Chondrocyte (in vitro differentiated cells): ENCODE data around the gene OR5A1. TPM values are rescaled to one million over a fixed set of nuclear protein-coding genes. Genes with fewer than 3 reads are reported as not detected.

Source experiments
- DNase-seq: peaks from one replicate; pipeline ENCODE4 v3.0.0; 2021; ENCODE audit warnings: mixed read lengths, low spot score
- H3K27ac Mint-ChIP-seq: one replicate; pipeline ENCODE4 v1.8.0; 2021; ENCODE audit warnings: mild to moderate bottlenecking, moderate library complexity, mixed read lengths; ENCODE audit not compliant: unreplicated experiment
- H3K27me3 Mint-ChIP-seq: 2 replicates; pipeline ENCODE4 v1.8.0; 2021; ENCODE audit warnings: low read depth, mixed read lengths
- H3K36me3 Mint-ChIP-seq: 2 replicates; pipeline ENCODE4 v1.8.0; 2021; ENCODE audit warnings: low read depth, mixed read lengths
- H3K4me1 Mint-ChIP-seq: 2 replicates; pipeline ENCODE4 v1.8.0; 2021; ENCODE audit warnings: low read depth, mild to moderate bottlenecking, mixed read lengths
- H3K4me3 Mint-ChIP-seq: one replicate; pipeline ENCODE4 v1.8.0; 2021; ENCODE audit warnings: mild to moderate bottlenecking, moderate library complexity, mixed read lengths; ENCODE audit not compliant: unreplicated experiment
- H3K9me3 Mint-ChIP-seq: 2 replicates; pipeline ENCODE4 v1.8.0; 2021; ENCODE audit warnings: low read depth, mixed read lengths
- total RNA-seq: library from RNA; stranded (reverse); gene quantifications from 3 replicates; pipeline ENCODE4 v1.2.1, GENCODE V29; 2021
- TF ChIP-seq, protein P1 (sequence below): fragments of 200-600 bp; sonication (generic); IDR thresholded peaks from 2 replicates; pipeline ENCODE4 v1.5.0; 2021; ENCODE audit warnings: antibody characterized with exemption, mild to moderate bottlenecking, moderate library complexity

The OR5A1 gene
- total RNA-seq, 1 donor from 2014 or later = not detected

DNA sequence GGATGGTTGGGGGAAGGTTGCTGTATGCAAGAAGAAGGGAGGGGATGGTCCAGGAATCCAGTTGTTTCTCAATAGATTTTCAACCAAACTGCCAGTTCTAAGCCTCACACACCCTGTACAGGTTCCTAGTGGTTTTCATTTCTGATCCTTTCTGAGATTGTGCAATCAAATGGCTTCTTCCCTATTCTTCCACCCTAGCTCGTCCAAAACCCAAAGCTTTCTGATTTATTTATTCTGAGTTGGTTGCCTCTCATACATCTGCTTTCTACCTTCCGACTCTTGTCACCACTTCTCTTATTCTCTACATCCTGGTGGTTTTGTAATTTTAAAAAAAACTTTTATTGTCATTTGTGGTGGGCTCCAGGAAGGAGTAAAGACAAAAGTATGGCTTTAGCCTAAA lies 22.6 kb upstream of the OR5A1 start:
- Mint-ChIP-seq H3K4me3 (no peak overlapping the region), H3K36me3 (no peaks in the 10 kb centered on the region), H3K9me3 (peaks cover 21% of the 10 kb centered on the region), H3K27me3 (peaks cover 10% of the 10 kb centered on the region), H3K27ac (no peak overlapping the region), H3K4me1 (no peaks in the 10 kb centered on the region)
- TF ChIP-seq, protein P1, sequence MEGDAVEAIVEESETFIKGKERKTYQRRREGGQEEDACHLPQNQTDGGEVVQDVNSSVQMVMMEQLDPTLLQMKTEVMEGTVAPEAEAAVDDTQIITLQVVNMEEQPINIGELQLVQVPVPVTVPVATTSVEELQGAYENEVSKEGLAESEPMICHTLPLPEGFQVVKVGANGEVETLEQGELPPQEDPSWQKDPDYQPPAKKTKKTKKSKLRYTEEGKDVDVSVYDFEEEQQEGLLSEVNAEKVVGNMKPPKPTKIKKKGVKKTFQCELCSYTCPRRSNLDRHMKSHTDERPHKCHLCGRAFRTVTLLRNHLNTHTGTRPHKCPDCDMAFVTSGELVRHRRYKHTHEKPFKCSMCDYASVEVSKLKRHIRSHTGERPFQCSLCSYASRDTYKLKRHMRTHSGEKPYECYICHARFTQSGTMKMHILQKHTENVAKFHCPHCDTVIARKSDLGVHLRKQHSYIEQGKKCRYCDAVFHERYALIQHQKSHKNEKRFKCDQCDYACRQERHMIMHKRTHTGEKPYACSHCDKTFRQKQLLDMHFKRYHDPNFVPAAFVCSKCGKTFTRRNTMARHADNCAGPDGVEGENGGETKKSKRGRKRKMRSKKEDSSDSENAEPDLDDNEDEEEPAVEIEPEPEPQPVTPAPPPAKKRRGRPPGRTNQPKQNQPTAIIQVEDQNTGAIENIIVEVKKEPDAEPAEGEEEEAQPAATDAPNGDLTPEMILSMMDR = no peak
- no peak for DNase-seq

DNA sequence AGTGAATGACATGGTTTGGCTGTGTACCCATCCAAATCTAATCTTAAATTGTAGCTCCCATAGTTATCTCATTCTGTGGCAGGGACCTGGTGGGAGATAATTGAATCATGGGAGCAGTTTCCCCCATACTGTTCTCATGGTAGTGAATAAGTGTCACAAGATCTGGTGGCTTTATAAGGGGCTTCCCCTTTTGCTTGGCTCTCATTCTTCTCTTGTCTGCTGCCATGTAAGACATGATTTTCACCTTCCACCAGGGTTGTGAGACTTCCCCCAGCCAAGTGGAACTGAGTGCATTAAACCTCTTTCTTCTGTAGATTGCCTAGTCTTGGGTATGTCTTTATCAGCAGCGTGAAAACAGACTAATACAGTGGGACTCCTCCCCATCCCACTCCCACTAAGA lies 21.2 kb upstream of the OR5A1 start:
- H3K4me3 Mint-ChIP-seq = no peak overlapping the region
- no peak overlapping the region for H3K27ac Mint-ChIP-seq
- TF ChIP-seq, protein P1 = no peak
- H3K27me3 Mint-ChIP-seq = peaks cover 12% of the 10 kb centered on the region
- H3K36me3 Mint-ChIP-seq = no peaks in the 10 kb centered on the region
- no peak for DNase-seq
- peaks cover 10% of the 10 kb centered on the region for H3K9me3 Mint-ChIP-seq
- H3K4me1 Mint-ChIP-seq = no peaks in the 10 kb centered on the region

DNA sequence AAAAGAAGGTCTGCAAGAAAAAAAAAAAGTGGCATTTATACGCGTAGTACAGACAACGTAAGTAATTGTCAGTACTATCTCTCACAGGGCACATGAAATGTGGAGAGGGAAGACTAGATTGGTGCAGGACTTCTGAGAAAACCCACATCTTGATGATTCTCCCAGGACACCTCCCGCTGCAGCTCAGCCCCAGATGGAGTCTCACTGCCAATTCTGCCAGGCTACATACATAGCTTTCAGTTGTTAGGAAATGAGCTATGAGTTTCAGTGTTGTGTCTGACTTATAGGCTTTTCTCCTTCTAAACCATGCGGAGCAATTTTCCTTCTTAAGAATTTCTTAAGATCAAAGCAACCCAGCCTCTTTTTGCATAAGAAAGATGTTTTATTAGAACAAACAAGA lies 19.7 kb upstream of the OR5A1 start:
- H3K36me3 Mint-ChIP-seq = no peaks in the 10 kb centered on the region
- no peaks in the 10 kb centered on the region for H3K9me3 Mint-ChIP-seq
- TF ChIP-seq, protein P1 = no peak
- no peaks in the 10 kb centered on the region for H3K4me1 Mint-ChIP-seq
- peaks cover 12% of the 10 kb centered on the region for H3K27me3 Mint-ChIP-seq
- no peak overlapping the region for H3K27ac Mint-ChIP-seq
- no peak overlapping the region for H3K4me3 Mint-ChIP-seq
- no peak for DNase-seq

DNA sequence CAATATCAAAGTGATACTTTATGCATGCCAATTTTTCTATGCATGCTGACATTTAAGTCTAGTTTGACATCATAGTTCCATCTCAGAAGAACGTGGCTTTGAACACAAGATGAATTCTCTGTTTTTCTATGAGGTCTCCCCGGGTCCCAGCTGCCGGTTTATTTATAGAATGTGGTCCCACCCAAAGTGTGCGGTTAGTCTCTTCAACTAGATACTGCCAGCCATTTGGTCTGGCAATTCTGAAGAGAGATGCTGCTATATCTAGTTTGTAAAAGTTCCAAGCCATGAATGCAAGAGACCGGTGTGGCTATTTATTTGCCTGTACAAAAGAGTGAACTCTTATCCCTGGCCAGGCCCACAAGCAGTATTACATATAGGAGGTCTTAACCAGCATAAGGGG lies 19.2 kb upstream of the OR5A1 start:
- Mint-ChIP-seq H3K4me3 (no peak overlapping the region), H3K36me3 (no peaks in the 10 kb centered on the region), H3K9me3 (no peaks in the 10 kb centered on the region)

DNA sequence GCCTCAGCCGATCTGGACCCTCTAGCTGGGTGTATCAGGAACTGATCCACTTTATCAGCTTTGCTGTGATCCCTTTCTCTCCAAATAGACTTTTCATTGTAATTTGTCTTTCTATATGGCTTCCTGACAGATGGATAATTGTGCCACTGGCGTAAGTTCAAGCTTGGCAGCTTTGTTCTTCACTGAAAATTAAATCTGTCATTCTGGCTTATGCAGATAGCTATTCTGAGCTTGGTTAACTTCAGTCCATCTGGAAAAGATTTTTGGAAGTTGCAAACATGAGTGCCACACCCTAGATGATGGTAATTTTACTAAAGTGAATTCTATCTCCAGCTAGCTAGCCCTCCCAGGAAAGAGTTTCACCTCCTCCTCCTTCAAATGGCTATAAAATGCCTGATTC lies 18.1 kb upstream of the OR5A1 start:
- H3K4me1 Mint-ChIP-seq = no peaks in the 10 kb centered on the region
- no peak overlapping the region for H3K4me3 Mint-ChIP-seq
- peaks cover 12% of the 10 kb centered on the region for H3K27me3 Mint-ChIP-seq
- H3K27ac Mint-ChIP-seq = no peak overlapping the region
- H3K36me3 Mint-ChIP-seq = no peaks in the 10 kb centered on the region
- no peak for DNase-seq
- no peaks in the 10 kb centered on the region for H3K9me3 Mint-ChIP-seq
- TF ChIP-seq, protein P1 = no peak

More for the DNA sequence above, 19.2 kb upstream of the OR5A1 start:
- no peaks in the 10 kb centered on the region for H3K4me1 Mint-ChIP-seq
- H3K27me3 Mint-ChIP-seq = peaks cover 12% of the 10 kb centered on the region
- no peak for DNase-seq
- H3K27ac Mint-ChIP-seq = no peak overlapping the region
- TF ChIP-seq, protein P1 = no peak
